ENCODE measurements around the gene TAF4.

Gene TAF4

GRCh38 chr20:61940976-61941720 lies 124.5 kb downstream of the TAF4 start:
- DNase-seq = no peak

GRCh38 chr20:61940491-61940890 lies 125.2 kb downstream of the TAF4 start:
- no peak for DNase-seq

GRCh38 chr20:61939691-61940360 lies 125.9 kb downstream of the TAF4 start:
- no peak for DNase-seq

GRCh38 chr20:61938839-61939690 lies 126.6 kb downstream of the TAF4 start:
- DNase-seq = no peak

- no peak for DNase-seq
Measured at GRCh38 chr20:61937963-61938838, 127.5 kb downstream of the TAF4 start.

GRCh38 chr20:61937146-61937962 lies 128.3 kb downstream of the TAF4 start:
- no peak for DNase-seq

GRCh38 chr20:61936701-61937131 lies 129.0 kb downstream of the TAF4 start:
- no peak for DNase-seq

- no peak for DNase-seq
Measured at GRCh38 chr20:61935926-61936700, 129.6 kb downstream of the TAF4 start.

GRCh38 chr20:61934716-61935530 lies 130.8 kb downstream of the TAF4 start:
- no peak for DNase-seq

GRCh38 chr20:61933951-61934715 lies 131.5 kb downstream of the TAF4 start:
- DNase-seq = no peak

GRCh38 chr20:61933481-61933950 lies 132.2 kb downstream of the TAF4 start:
- no peak for DNase-seq

GRCh38 chr20:61932711-61933480 lies 132.8 kb downstream of the TAF4 start:
- DNase-seq = no peak

GRCh38 chr20:61932199-61932592 lies 133.5 kb downstream of the TAF4 start:
- DNase-seq = no peak

- DNase-seq = no peak
Measured at GRCh38 chr20:61931476-61932198, 134.0 kb downstream of the TAF4 start.

- DNase-seq = no peak
Measured at GRCh38 chr20:61930776-61931475, 134.8 kb downstream of the TAF4 start.

- DNase-seq = no peak
Measured at GRCh38 chr20:61929971-61930666, 135.6 kb downstream of the TAF4 start.
